ENCODE results near the gene ZBTB48. TPM values are rescaled to one million over a fixed set of nuclear protein-coding genes. Genes with fewer than 3 reads are reported as not detected.
A peak's percentile ranks its signal among the peaks of the same experiment; 100 is the strongest.
"Not testable (repeated sequence)": the region's sequence is repeated elsewhere in the genome, so short reads cannot be mapped to it uniquely, and the experiment has no call there.

The ZBTB48 gene
- total RNA-seq, 1 experiment from 2014 or later: 41.9 TPM

GRCh38 chr1:6554907-6555778 is 24.7 kb upstream of the ZBTB48 start, which contains the start of gene TAS1R1:
TAS1R1 (plus strand) TSS chr1:6555307; CDS start chr1:6555374, 67 bp downstream.
- no peak for TF ChIP-seq EGR1 (IDR thresholded peaks at IDR 0.05; ENCODE audit: low read depth)
- no peak for TF ChIP-seq SIN3A (IDR thresholded peaks at IDR 0.05; ENCODE audit: low read depth)
- no peak for TF ChIP-seq ZFX (IDR thresholded peaks at IDR 0.05)
- no peak for TF ChIP-seq POLR2A (IDR thresholded peaks at IDR 0.05; ENCODE audit: borderline replicate concordance, extremely low read depth, insufficient read depth, insufficient read length)
- no peak for TF ChIP-seq SP1 (IDR thresholded peaks at IDR 0.05; ENCODE audit: low read depth)
- peaks cover 9 to 14% of the 10 kb centered on the region in 2 experiments for H3K4me1 ChIP-seq (ENCODE audit: control insufficient read depth in 1 of 2, insufficient read depth in 2 of 2, low read length in 2 of 2)
- no peak for DNase-seq (ENCODE audit: low read depth, low spot score)
- H3K9me2 ChIP-seq (ENCODE audit: insufficient read depth): no peaks in the 10 kb centered on the region
- H3K9ac ChIP-seq (ENCODE audit: low read length): peak within 1 kb of the TSS; percentile 97
- no peak for ATAC-seq
- peaks cover 3% of the 10 kb centered on the region in 2 experiments; a peak in 3 of 4 replicates for H3K36me3 ChIP-seq (ENCODE audit: control insufficient read depth in 1 of 2, insufficient read depth in 2 of 2, low read length in 2 of 2)
- no peaks in the 10 kb centered on the region for H3K9me3 ChIP-seq (ENCODE audit: control insufficient read depth in 1 of 2, insufficient read depth in 1 of 2, low read depth in 1 of 2, low read length in 2 of 2)
- H3K27ac ChIP-seq (ENCODE audit: low read depth, low read length): peak within 1 kb of the TSS; percentile 96
- ChIA-PET POLR2A (interaction anchor here (0.6 kb wide), 1 partner anchor 114 kb away, joined by 5 read pairs; no protein-coding TSS in a partner anchor), RAD21 (ENCODE audit: low non-redundant PET in 1 of 2, low total read pairs in 2 of 2, uncharacterized antibody in 2 of 2, unreplicated experiment in 2 of 2) (no interaction called here), CTCF (interaction anchor here (0.9 to 1.2 kb wide), 4 partner anchors 25 to 64 kb away, joined by 3 to 4 read pairs (median 3); partner anchors contain the start of gene ZBTB48)
- BruUV-seq (replicated peaks): no TSS peak
- peak within 1 kb of the TSS; percentile 99 for H3K4me2 ChIP-seq (ENCODE audit: low read length)
- peak within 1 kb of the TSS; percentile 89 for H2AFZ ChIP-seq (ENCODE audit: low read depth, low read length, poor library complexity, severe bottlenecking)
- no peaks in the 10 kb centered on the region for H3K27me3 ChIP-seq (ENCODE audit: insufficient read depth, low read length)
- H4K20me1 ChIP-seq (ENCODE audit: insufficient read depth): peaks cover 3% of the 10 kb centered on the region; the same call in 1 of the 2 replicates
- intact Hi-C loops (cut with micrococcal nuclease): loop anchor here (1.0 to 2.0 kb wide), 2 partner anchors 48 to 91 kb away; partner anchors contain the start of gene KLHL21
- peaks cover 37% of the 10 kb centered on the region for H3K79me2 ChIP-seq (ENCODE audit: insufficient read depth, low read length)
- peak within 1 kb of the TSS; percentile 98 for H3K4me3 ChIP-seq (replicated peaks in 1 of 2; ENCODE audit: low read depth in 1 of 2, low read length in 2 of 2)

DNA sequence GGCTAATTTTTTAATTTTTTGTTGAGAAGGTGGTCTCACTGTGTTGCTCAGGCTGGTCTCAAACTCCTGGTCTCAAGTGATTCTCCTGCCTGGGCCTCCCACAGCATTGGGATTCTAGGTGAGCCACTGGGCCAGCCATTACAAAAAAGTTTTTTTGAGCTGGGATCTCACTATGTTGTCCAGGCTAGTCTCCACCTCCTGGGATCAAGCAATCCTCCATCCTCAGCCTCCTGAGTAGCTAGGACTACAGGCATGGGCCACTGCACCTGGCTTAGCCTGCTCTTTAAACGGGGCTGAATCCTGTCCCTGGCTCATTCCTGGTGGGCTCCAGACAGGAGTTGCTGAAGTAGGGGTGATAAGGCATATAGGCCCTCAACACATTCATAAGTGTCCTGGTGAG is 22.2 kb upstream of the ZBTB48 start:
- POLR2A ChIA-PET: no interaction called here
- intact Hi-C loops (cut with micrococcal nuclease): no loop called here
- H3K27me3 ChIP-seq (ENCODE audit: insufficient read depth, low read length): no peaks in the 10 kb centered on the region

GRCh38 chr1:6559161-6559560 is 20.6 kb upstream of the ZBTB48 start:
- CTCF ChIA-PET; POLR2A ChIA-PET; H3K4me3 ChIP-seq (replicated peaks in 1 of 2; ENCODE audit: low read depth in 1 of 2, low read length in 2 of 2); H3K27me3 ChIP-seq (ENCODE audit: insufficient read depth, low read length); BruUV-seq (replicated peaks); H3K9me3 ChIP-seq (ENCODE audit: control insufficient read depth in 1 of 2, insufficient read depth in 1 of 2, low read depth in 1 of 2, low read length in 2 of 2); DNase-seq (ENCODE audit: low read depth, low spot score); ATAC-seq; H3K79me2 ChIP-seq (ENCODE audit: insufficient read depth, low read length); intact Hi-C loops (cut with micrococcal nuclease); H4K20me1 ChIP-seq (ENCODE audit: insufficient read depth); H3K9me2 ChIP-seq (ENCODE audit: insufficient read depth); H3K9ac ChIP-seq (ENCODE audit: low read length); H3K36me3 ChIP-seq (ENCODE audit: control insufficient read depth in 1 of 2, insufficient read depth in 2 of 2, low read length in 2 of 2); H3K4me2 ChIP-seq (ENCODE audit: low read length); H2AFZ ChIP-seq (ENCODE audit: low read depth, low read length, poor library complexity, severe bottlenecking); RAD21 ChIA-PET (ENCODE audit: low non-redundant PET in 1 of 2, low total read pairs in 2 of 2, uncharacterized antibody in 2 of 2, unreplicated experiment in 2 of 2); H3K27ac ChIP-seq (ENCODE audit: low read depth, low read length); H3K4me1 ChIP-seq (ENCODE audit: control insufficient read depth in 1 of 2, insufficient read depth in 2 of 2, low read length in 2 of 2): not testable (repeated sequence)

More for the DNA sequence above, 22.2 kb upstream of the ZBTB48 start:
- DNase-seq (ENCODE audit: low read depth, low spot score): no peak
- no peak overlapping the region for H3K9ac ChIP-seq (ENCODE audit: low read length)
- no peak overlapping the region for H2AFZ ChIP-seq (ENCODE audit: low read depth, low read length, poor library complexity, severe bottlenecking)
- ATAC-seq: no peak
- no peak overlapping the region for H3K4me2 ChIP-seq (ENCODE audit: low read length)
- H3K4me3 ChIP-seq (replicated peaks in 1 of 2; ENCODE audit: low read depth in 1 of 2, low read length in 2 of 2): no peak overlapping the region
- H3K36me3 ChIP-seq (ENCODE audit: control insufficient read depth in 1 of 2, insufficient read depth in 2 of 2, low read length in 2 of 2): no peaks in the 10 kb centered on the region
- H4K20me1 ChIP-seq (ENCODE audit: insufficient read depth): peaks cover 3% of the 10 kb centered on the region; the same call in 1 of the 2 replicates
- BruUV-seq (replicated peaks): no TSS peak
- TF ChIP-seq SP1 (IDR thresholded peaks at IDR 0.05; ENCODE audit: low read depth) (no peak), CBX3 (IDR thresholded peaks at IDR 0.05; ENCODE audit: low read depth) (no peak), FOSL1 (IDR thresholded peaks at IDR 0.05; ENCODE audit: low read depth) (no peak)
- no peaks in the 10 kb centered on the region for H3K9me3 ChIP-seq (ENCODE audit: control insufficient read depth in 1 of 2, insufficient read depth in 1 of 2, low read depth in 1 of 2, low read length in 2 of 2)
- peaks cover 18% of the 10 kb centered on the region for H3K79me2 ChIP-seq (ENCODE audit: insufficient read depth, low read length)
- ChIA-PET RAD21 (ENCODE audit: low non-redundant PET in 1 of 2, low total read pairs in 2 of 2, uncharacterized antibody in 2 of 2, unreplicated experiment in 2 of 2) (no interaction called here), CTCF (no interaction called here)
- no peaks in the 10 kb centered on the region for H3K9me2 ChIP-seq (ENCODE audit: insufficient read depth)
- H3K4me1 ChIP-seq (ENCODE audit: control insufficient read depth in 1 of 2, insufficient read depth in 2 of 2, low read length in 2 of 2): peaks cover 6 to 14% of the 10 kb centered on the region in 2 experiments
- no peak overlapping the region for H3K27ac ChIP-seq (ENCODE audit: low read depth, low read length)

Measured in HCT116 (cell line).